Esophagus squamous epithelium (tissue), 5 donors: ENCODE results near the gene ELMO1. TPM values are rescaled to one million over a fixed set of nuclear protein-coding genes. Genes with fewer than 3 reads are reported as not detected.

Experiments
- DNase-seq: peaks from one replicate; lab custom pipeline; 2025; lab: John Stamatoyannopoulos, UW
- H3K27ac ChIP-seq, 4 donors: fragments of 200-600 bp; sonication (generic); one replicate each; pipeline ENCODE4 v1.5.1; 2016 to 2019; ENCODE audit warnings: mild to moderate bottlenecking in 1 of 4
- H3K27me3 ChIP-seq, 4 donors: fragments of 200-600 bp; sonication (generic); 1 replicate in 3 of 4; 2 replicates in 1 of 4; pipeline versions ENCODE4 v1.5.1 to v1.6.0; 2017 to 2021; ENCODE audit warnings: antibody characterized with exemption in 1 of 4
- H3K36me3 ChIP-seq, 3 donors: fragments of 200-600 bp; sonication (generic); one replicate each; pipeline ENCODE4 v1.5.1; 2016 to 2019
- H3K4me1 ChIP-seq, 3 donors: fragments of 200-600 bp; sonication (generic); one replicate each; pipeline ENCODE4 v1.5.1; 2017 to 2019
- H3K4me3 ChIP-seq, 4 donors: fragments of 200-600 bp; sonication (generic); 1 replicate in 3 of 4; 2 replicates in 1 of 4; pipeline ENCODE4 v1.5.1; 2016 to 2019; ENCODE audit warnings: mild to moderate bottlenecking in 2 of 4, moderate library complexity in 1 of 4
- H3K9me3 ChIP-seq, 3 donors: fragments of 200-600 bp; sonication (generic); one replicate each; pipeline ENCODE4 v1.5.1; 2016 to 2019
- POLR2A ChIP-seq, 4 donors: fragments of 450-650 bp; IDR thresholded peaks; one replicate each; pipeline ENCODE4 v1.6.1; 2017; ENCODE audit warnings: antibody characterized with exemption in 4 of 4, mild to moderate bottlenecking in 4 of 4, moderate library complexity in 3 of 4
- WGBS, 2 donors: methylation state at CpG; one replicate each; pipeline ENCODE4 v1.1.5; 2018; 5-methylcytosine and 5-hydroxymethylcytosine counted together
- intact Hi-C: fragments of 100-400 bp; cut with DNase I; formaldehyde crosslinking; loops from one replicate; pipeline ENCODE4 v1.15.0; 2022
- total RNA-seq, 4 donors: library from RNA; depleted of rRNA; stranded (reverse); fragments of >200 nt; gene quantifications; one replicate each; pipeline ENCODE4 v1.1.0, GENCODE V29; 2016
- TF ChIP-seq, protein P1 (sequence below), 6 experiments: fragments of 450-650 bp in 4 of 6; fragments of 200-600 bp in 2 of 6; sonication (generic) in 2 of 6; IDR thresholded peaks; one replicate each; pipeline ENCODE4 v1.5.1; 2016 to 2019; ENCODE audit warnings: antibody characterized with exemption in 6 of 6, mild to moderate bottlenecking in 4 of 6, moderate library complexity in 4 of 6
- donor health status: DM: yes; HTN: yes; CAD: no.

The ELMO1 gene
- total RNA-seq, 4 donors from 2014 or later, result 0.68 to 36.6 (median 11.8) TPM

DNA sequence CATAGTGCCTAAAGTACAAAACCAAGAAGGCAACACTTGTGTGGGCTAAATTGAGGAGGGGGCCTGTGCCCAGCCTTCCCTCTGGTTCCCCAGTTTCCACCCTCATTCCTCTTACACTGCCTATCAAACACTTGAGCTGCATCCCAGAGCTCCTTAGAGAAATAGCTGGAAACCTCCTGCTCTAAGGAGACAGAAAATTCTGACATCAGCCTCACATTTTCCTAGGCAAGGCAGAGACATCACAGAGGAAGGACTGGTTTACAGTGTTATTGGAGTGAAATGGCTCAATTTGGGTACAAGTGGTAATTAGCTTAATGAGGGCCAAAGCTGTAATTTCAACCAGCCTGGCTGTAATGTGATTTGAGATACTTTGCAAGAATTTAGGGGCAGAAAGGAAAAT lies 532.0 kb downstream of the ELMO1 start:
- Histone ChIP-seq H3K27ac (no peak overlapping the region), H3K4me1 (peaks cover 0 to 5% (median 0%) of the 10 kb centered on the region in 3 donors), H3K36me3 (no peaks in the 10 kb centered on the region), H3K4me3 (no peak overlapping the region), H3K9me3 (no peaks in the 10 kb centered on the region), H3K27me3 (no peaks in the 10 kb centered on the region)
- no peak for DNase-seq
- TF ChIP-seq, protein P1, sequence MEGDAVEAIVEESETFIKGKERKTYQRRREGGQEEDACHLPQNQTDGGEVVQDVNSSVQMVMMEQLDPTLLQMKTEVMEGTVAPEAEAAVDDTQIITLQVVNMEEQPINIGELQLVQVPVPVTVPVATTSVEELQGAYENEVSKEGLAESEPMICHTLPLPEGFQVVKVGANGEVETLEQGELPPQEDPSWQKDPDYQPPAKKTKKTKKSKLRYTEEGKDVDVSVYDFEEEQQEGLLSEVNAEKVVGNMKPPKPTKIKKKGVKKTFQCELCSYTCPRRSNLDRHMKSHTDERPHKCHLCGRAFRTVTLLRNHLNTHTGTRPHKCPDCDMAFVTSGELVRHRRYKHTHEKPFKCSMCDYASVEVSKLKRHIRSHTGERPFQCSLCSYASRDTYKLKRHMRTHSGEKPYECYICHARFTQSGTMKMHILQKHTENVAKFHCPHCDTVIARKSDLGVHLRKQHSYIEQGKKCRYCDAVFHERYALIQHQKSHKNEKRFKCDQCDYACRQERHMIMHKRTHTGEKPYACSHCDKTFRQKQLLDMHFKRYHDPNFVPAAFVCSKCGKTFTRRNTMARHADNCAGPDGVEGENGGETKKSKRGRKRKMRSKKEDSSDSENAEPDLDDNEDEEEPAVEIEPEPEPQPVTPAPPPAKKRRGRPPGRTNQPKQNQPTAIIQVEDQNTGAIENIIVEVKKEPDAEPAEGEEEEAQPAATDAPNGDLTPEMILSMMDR (IDR thresholded peaks at IDR 0.05), result no peak
- TF ChIP-seq POLR2A (IDR thresholded peaks at IDR 0.05), result no peak
- intact Hi-C loops, result no loop called here

- Histone ChIP-seq H3K27ac (no peak overlapping the region), H3K4me1 (peaks cover 0 to 5% (median 0%) of the 10 kb centered on the region in 3 donors), H3K27me3 (no peaks in the 10 kb centered on the region), H3K9me3 (no peaks in the 10 kb centered on the region), H3K4me3 (no peak overlapping the region), H3K36me3 (no peaks in the 10 kb centered on the region)
- intact Hi-C loops, result no loop called here
- DNase-seq, result no peak
- TF ChIP-seq POLR2A (IDR thresholded peaks at IDR 0.05), result no peak
- TF ChIP-seq, protein P1 (IDR thresholded peaks at IDR 0.05), result no peak
- 73 to 81% methylated on average over 3 of the region's 3 CpGs for WGBS, 2 donors
These were observed 532.5 kb downstream of the ELMO1 start for GRCh38 chr7:36916116-36916515.

DNA sequence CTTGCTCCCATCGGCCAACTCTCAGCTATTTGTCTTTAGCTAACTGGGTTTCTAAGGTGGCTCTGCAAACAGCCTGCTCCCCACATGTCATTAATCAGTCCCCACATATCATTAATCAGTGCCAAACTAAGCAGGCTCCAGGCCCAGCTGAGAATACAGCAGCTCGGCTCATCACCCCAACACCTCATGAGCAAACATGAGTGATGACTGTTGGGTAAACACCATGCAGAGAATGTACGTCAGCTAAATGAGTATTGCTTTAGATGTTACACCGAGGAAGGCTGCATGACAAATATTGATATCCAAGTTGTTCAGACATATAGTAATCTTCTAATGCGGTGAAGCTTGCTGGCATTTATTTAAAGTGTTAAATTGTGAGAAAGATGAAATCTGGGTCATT lies 536.9 kb downstream of the ELMO1 start:
- Histone ChIP-seq H3K36me3 (no peaks in the 10 kb centered on the region), H3K4me1 (peaks cover 0 to 5% (median 0%) of the 10 kb centered on the region in 3 donors), H3K27ac (no peak overlapping the region), H3K27me3 (no peaks in the 10 kb centered on the region), H3K9me3 (no peaks in the 10 kb centered on the region), H3K4me3 (no peak overlapping the region)
- WGBS, 2 donors, result 61 to 74% methylated on average over 5 of the region's 5 CpGs
- intact Hi-C loops, result no loop called here
- DNase-seq, result no peak
- TF ChIP-seq, protein P1 (IDR thresholded peaks at IDR 0.05), result no peak
- no peak for TF ChIP-seq POLR2A (IDR thresholded peaks at IDR 0.05)

- WGBS, 2 donors, result 67 to 94% methylated on average over 4 to 5 of the region's 5 CpGs
These were observed 537.8 kb downstream of the ELMO1 start for GRCh38 chr7:36910859-36911258.

DNA sequence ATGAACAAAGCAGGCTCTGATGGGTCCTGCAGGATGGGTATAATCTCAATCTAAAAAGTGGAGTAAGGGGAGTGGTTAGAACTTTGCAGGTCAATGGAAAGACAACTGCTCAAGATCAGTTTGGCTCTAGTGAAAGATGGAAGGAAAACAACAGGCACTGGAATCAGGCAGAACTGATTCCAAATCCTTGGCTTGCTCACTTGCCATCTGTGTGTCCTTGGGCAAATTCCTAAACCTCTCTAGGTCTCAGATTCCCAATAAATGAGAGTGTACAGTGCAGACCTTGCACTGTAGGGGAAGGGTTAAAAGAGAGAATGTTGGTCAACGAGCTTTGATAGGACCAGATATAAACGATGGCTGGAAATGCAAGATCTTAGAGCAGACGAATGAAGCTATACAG lies 538.3 kb downstream of the ELMO1 start:
- WGBS, 2 donors, result 69 to 70% methylated on average over 3 of the region's 3 CpGs
- no peaks in the 10 kb centered on the region for H3K27me3 ChIP-seq
- intact Hi-C loops, result no loop called here
- TF ChIP-seq, protein P1 (IDR thresholded peaks at IDR 0.05), result no peak
- TF ChIP-seq POLR2A (IDR thresholded peaks at IDR 0.05), result no peak
- H3K27ac ChIP-seq, result no peak overlapping the region
- peaks cover 0 to 5% (median 0%) of the 10 kb centered on the region in 3 donors for H3K4me1 ChIP-seq
- no peak for DNase-seq
- H3K9me3 ChIP-seq, result no peaks in the 10 kb centered on the region
- H3K36me3 ChIP-seq, result no peaks in the 10 kb centered on the region
- H3K4me3 ChIP-seq, result no peak overlapping the region

More at GRCh38 chr7:36910859-36911258, 537.8 kb downstream of the ELMO1 start:
- Histone ChIP-seq H3K27ac (no peak overlapping the region), H3K4me3 (no peak overlapping the region), H3K27me3 (no peaks in the 10 kb centered on the region), H3K4me1 (peaks cover 0 to 5% (median 0%) of the 10 kb centered on the region in 3 donors), H3K36me3 (no peaks in the 10 kb centered on the region), H3K9me3 (no peaks in the 10 kb centered on the region)
- no peak for DNase-seq
- intact Hi-C loops, result no loop called here
- no peak for TF ChIP-seq POLR2A (IDR thresholded peaks at IDR 0.05)
- TF ChIP-seq, protein P1 (IDR thresholded peaks at IDR 0.05), result no peak
